Sigmoid colon (tissue), 4 donors: ENCODE measurements around the gene CPNE6.

Experiments
- POLR2A ChIP-seq, 2 donors: fragments of 450-650 bp; IDR thresholded peaks; one replicate each; pipeline ENCODE4 v1.6.1; 2016; ENCODE audit warnings: antibody characterized with exemption in 2 of 2, mild to moderate bottlenecking in 2 of 2, moderate library complexity in 2 of 2
- POLR2AphosphoS5 ChIP-seq, 4 donors: sonication (generic); formaldehyde crosslinking; IDR thresholded peaks; one replicate each; pipeline ENCODE4 v1.6.1; 2017; ENCODE audit warnings: antibody characterized with exemption in 4 of 4
- TF ChIP-seq, protein P1 (sequence below), 4 experiments: fragments of 450-650 bp in 3 of 4; fragments of 200-600 bp in 1 of 4; IDR thresholded peaks; one replicate each; pipeline ENCODE4 v1.5.1; 2016 to 2019; ENCODE audit warnings: antibody characterized with exemption in 4 of 4, mild to moderate bottlenecking in 3 of 4, moderate library complexity in 2 of 4

GRCh38 chr14:24085215-24085614, 13.9 kb downstream of the CPNE6 start:
- TF ChIP-seq, protein P1, sequence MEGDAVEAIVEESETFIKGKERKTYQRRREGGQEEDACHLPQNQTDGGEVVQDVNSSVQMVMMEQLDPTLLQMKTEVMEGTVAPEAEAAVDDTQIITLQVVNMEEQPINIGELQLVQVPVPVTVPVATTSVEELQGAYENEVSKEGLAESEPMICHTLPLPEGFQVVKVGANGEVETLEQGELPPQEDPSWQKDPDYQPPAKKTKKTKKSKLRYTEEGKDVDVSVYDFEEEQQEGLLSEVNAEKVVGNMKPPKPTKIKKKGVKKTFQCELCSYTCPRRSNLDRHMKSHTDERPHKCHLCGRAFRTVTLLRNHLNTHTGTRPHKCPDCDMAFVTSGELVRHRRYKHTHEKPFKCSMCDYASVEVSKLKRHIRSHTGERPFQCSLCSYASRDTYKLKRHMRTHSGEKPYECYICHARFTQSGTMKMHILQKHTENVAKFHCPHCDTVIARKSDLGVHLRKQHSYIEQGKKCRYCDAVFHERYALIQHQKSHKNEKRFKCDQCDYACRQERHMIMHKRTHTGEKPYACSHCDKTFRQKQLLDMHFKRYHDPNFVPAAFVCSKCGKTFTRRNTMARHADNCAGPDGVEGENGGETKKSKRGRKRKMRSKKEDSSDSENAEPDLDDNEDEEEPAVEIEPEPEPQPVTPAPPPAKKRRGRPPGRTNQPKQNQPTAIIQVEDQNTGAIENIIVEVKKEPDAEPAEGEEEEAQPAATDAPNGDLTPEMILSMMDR (IDR thresholded peaks at IDR 0.05) = no peak
- no peak for TF ChIP-seq POLR2A (IDR thresholded peaks at IDR 0.05)
- TF ChIP-seq POLR2AphosphoS5 (IDR thresholded peaks at IDR 0.05) = no peak
